ENCODE results near the gene ZNF672. TPM values are rescaled to one million over a fixed set of nuclear protein-coding genes. Genes with fewer than 3 reads are reported as not detected.

The ZNF672 gene
- polyA plus RNA-seq, 3 donors, result 18.6 to 25.6 (median 24.0) TPM

Other genes starting within 250 kb of the ZNF672 start
- under 1 TPM in 1 of 3 donors, not detected in 2; 0.33 TPM for gene OR2T10, start 240.5 kb upstream of the ZNF672 start, polyA plus RNA-seq (ENCODE audit: insufficient read length in 3 of 3)
- gene OR2T11, start 203.1 kb upstream of the ZNF672 start, polyA plus RNA-seq (ENCODE audit: insufficient read length in 3 of 3), result not detected
- not detected for gene OR2T35, start 192.9 kb upstream of the ZNF672 start, polyA plus RNA-seq (ENCODE audit: insufficient read length in 3 of 3)
- gene OR2T27, start 182.7 kb upstream of the ZNF672 start, polyA plus RNA-seq (ENCODE audit: insufficient read length in 3 of 3), result not detected
- gene OR14I1, start 135.5 kb upstream of the ZNF672 start, polyA plus RNA-seq (ENCODE audit: insufficient read length in 3 of 3), result not detected
- under 1 TPM in 1 of 3 donors, not detected in 2; 0.17 TPM for gene LYPD8, start 82.5 kb upstream of the ZNF672 start, polyA plus RNA-seq (ENCODE audit: insufficient read length in 3 of 3)
- gene SH3BP5L, start 12.3 kb upstream of the ZNF672 start, polyA plus RNA-seq (ENCODE audit: insufficient read length in 3 of 3), result 10 to 100 TPM; 23.6 to 31.4 (median 30.0) TPM
- 10 to 100 TPM; 43.2 to 61.9 (median 47.0) TPM for gene ZNF692, start 20.9 kb downstream of the ZNF672 start, polyA plus RNA-seq (ENCODE audit: insufficient read length in 3 of 3)
- gene PGBD2, start 68.0 kb downstream of the ZNF672 start, polyA plus RNA-seq (ENCODE audit: insufficient read length in 3 of 3), result 10 to 100 TPM; 11.8 to 12.3 (median 12.2) TPM